Skin of body (tissue), 2 donors: Measurements from ENCODE around the gene KRTAP24-1. TPM values are rescaled to one million over a fixed set of nuclear protein-coding genes. Genes with fewer than 3 reads are reported as not detected.

Experiments
- DNase-seq: peaks from one replicate; lab custom pipeline; 2025; lab: John Stamatoyannopoulos, UW
- total RNA-seq: library from RNA; depleted of rRNA; stranded (reverse); fragments of >200 nt; gene quantifications from one replicate; pipeline ENCODE4 v1.2.3, GENCODE V29; 2014

KRTAP24-1 gene
- total RNA-seq, 1 donor from 2014 or later = 10.3 TPM

DNA sequence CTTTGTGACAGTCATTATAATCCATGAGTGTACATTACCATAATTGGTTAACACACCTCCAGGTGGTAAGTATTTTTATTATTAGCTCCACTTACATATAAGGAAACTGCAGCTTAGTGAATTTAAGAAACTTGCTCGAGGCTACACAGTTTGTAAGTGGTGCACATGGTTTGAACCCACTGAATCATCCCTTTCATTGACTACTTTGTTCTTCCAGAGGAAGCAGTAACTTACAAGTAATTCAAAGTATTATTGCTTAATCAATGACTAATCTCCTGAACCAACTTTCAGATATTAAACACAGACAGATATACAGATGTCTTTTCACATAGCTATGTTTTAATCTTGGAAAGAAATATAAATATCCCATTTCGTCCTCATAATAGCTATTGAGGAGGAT lies 48.1 kb downstream of the KRTAP24-1 start:
- no peak for DNase-seq

DNA sequence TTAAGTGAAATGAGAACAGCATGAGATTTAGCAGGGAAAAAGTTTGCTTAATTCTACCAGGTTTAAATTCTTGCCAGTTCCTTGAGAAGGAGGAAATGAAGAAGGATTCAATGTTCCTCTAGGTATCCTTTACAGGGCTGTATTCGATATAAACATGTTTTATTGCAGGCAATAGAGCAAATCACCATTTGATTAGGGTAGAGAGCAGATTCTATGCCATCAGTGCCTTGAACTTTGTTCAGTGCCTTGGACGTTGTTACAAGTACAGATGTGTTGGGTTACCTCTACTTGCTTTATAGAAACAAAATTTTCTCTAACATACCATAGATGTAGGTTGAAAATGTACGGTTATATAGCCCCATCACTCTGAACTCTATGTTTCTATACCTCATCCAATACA lies 48.7 kb downstream of the KRTAP24-1 start:
- DNase-seq = no peak

DNA sequence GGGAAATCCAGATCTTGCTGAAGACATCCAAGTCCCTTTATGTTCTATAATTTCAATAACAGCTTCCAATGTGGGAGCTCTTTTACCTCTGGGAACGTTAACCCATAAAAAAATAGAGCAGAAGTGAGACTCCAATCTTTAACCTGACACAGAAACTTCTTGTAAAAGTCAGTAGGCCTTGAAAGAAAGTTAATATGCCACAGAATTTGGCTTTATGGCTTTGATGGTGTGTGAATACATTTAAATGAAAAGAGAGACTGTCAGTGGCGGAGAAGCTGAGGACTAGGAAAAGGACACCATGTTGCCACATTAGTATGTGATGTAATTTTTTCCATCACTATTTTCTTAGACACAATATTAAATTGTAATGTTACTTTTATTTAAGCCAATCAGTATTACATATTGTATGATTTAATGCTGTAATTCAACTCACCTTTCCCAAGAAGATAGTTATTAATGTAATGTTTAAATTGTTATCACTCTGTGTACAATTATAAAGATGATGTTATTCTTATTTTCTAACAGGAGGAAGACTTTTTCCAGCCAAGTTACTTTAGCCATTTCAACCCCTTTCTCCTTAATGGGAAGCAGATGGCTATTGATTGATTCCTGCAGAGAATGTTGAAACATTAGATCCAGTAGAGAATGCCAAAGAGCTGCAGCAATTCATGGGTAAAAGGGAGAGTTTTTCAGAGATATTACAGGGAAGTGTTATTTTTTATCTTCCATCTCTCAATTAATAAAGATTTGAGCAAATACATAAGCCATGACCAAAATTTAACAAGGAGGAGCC lies 49.3 kb downstream of the KRTAP24-1 start:
- peak; percentile 56 for DNase-seq

DNA sequence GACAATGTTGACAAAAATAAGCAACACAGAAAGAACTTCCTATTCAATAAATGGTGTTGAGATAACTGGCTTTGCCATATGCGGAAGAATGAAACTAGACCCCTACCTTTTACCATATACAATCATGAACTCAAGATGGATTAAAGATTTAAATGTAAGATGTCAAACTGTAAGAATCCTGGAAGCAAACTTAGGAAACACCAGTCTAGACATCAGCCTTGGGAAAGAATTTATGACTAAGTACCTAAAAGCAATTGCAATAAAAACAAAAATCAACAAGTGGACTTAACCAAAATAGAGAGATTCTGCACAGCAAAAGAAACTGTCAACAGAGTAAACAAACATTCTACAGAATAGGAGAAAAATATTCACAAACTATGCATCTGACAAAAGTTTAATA lies 50.7 kb downstream of the KRTAP24-1 start:
- DNase-seq = no peak

Other genes with a start within 250 kb of the KRTAP24-1 start
- 1.1 TPM for gene CLDN17, start 116.1 kb downstream of the KRTAP24-1 start, total RNA-seq
- 9.6 TPM for gene CLDN8, start 66.9 kb downstream of the KRTAP24-1 start, total RNA-seq
- gene KRTAP25-1, start 6.6 kb upstream of the KRTAP24-1 start, total RNA-seq = not detected
- 3.6 TPM for gene KRTAP26-1, start 37.4 kb upstream of the KRTAP24-1 start, total RNA-seq
- not detected for gene KRTAP27-1, start 54.7 kb upstream of the KRTAP24-1 start, total RNA-seq
- not detected for gene KRTAP23-1, start 65.7 kb upstream of the KRTAP24-1 start, total RNA-seq
- 2.9 TPM for gene KRTAP13-2, start 89.3 kb upstream of the KRTAP24-1 start, total RNA-seq
- 0.99 TPM for gene KRTAP13-1, start 113.1 kb upstream of the KRTAP24-1 start, total RNA-seq
- gene KRTAP13-3, start 143.0 kb upstream of the KRTAP24-1 start, total RNA-seq = not detected
- not detected for gene KRTAP13-4, start 147.3 kb upstream of the KRTAP24-1 start, total RNA-seq
- not detected for gene KRTAP15-1, start 157.3 kb upstream of the KRTAP24-1 start, total RNA-seq
- 11.4 TPM for gene KRTAP19-1, start 197.4 kb upstream of the KRTAP24-1 start, total RNA-seq
- not detected for gene KRTAP19-2, start 204.5 kb upstream of the KRTAP24-1 start, total RNA-seq
- 9.7 TPM for gene KRTAP19-3, start 209.1 kb upstream of the KRTAP24-1 start, total RNA-seq
- not detected for gene KRTAP19-4, start 214.2 kb upstream of the KRTAP24-1 start, total RNA-seq
- gene KRTAP19-5, start 219.2 kb upstream of the KRTAP24-1 start, total RNA-seq = 25.9 TPM